K562 (cell line): ENCODE results near the gene UQCRHL. TPM values are rescaled to one million over a fixed set of nuclear protein-coding genes. Genes with fewer than 3 reads are reported as not detected.

Experiments
- ARID4B ChIP-seq: sonication (generic); formaldehyde crosslinking; IDR thresholded peaks from 2 replicates; pipeline ENCODE4 v1.8.0; 2022; ENCODE audit warnings: mild to moderate bottlenecking, missing genetic modification reagents
- ATF3 ChIP-seq, 2 experiments: fragments of 450-650 bp in 1 of 2; sonication (generic) in 1 of 2; formaldehyde crosslinking in 1 of 2; IDR thresholded peaks in 1 of 2; conservative IDR thresholded peaks in 1 of 2; 2 replicates each; pipeline versions ENCODE4 v1.6.1 to v1.8.1; 2016 to 2023; ENCODE audit warnings: mild to moderate bottlenecking in 2 of 2, moderate library complexity in 2 of 2, inconsistent platforms in 1 of 2, missing genetic modification reagents in 1 of 2
- CBX3 ChIP-seq, 2 experiments: IDR thresholded peaks; 1 replicate in 1 of 2; 2 replicates in 1 of 2; pipeline ENCODE4 v1.6.1; 2012; ENCODE audit warnings: inconsistent platforms in 2 of 2, low read length in 2 of 2, borderline replicate concordance in 1 of 2, control low read depth in 1 of 2
- MXD1 ChIP-seq: fragments of 250-450 bp; sonication (Bioruptor Pico); IDR thresholded peaks from 2 replicates; pipeline ENCODE4 v1.8.0; 2021; ENCODE audit warnings: borderline replicate concordance, mild to moderate bottlenecking, moderate library complexity; ENCODE audit not compliant: poor library complexity, severe bottlenecking
- NFYB ChIP-seq: IDR thresholded peaks from 2 replicates; pipeline ENCODE4 v1.6.1; 2011; ENCODE audit warnings: mild to moderate bottlenecking, moderate library complexity; ENCODE audit not compliant: insufficient read length; ENCODE audit errors: extremely low read depth
- ZBTB40 ChIP-seq, 2 experiments: fragments of 450-650 bp in 1 of 2; sonication (generic) in 1 of 2; formaldehyde crosslinking in 1 of 2; IDR thresholded peaks; 2 replicates each; pipeline versions ENCODE4 v1.7.1 to v1.9.0; 2016 to 2022; ENCODE audit warnings: inconsistent platforms in 1 of 2, mild to moderate bottlenecking in 1 of 2, missing genetic modification reagents in 1 of 2
- ZBTB9 ChIP-seq: fragments of 450-650 bp; formaldehyde crosslinking; IDR thresholded peaks from 2 replicates; pipeline ENCODE4 v1.4.0; 2020; ENCODE audit warnings: mild to moderate bottlenecking, moderate library complexity
- ZFP36 ChIP-seq: fragments of 150-350 bp; IDR thresholded peaks from 2 replicates; pipeline ENCODE4 v1.6.1; 2018; ENCODE audit warnings: low read length, low read depth; ENCODE audit not compliant: partially characterized antibody
- polyA plus RNA-seq, 8 experiments: library from polyadenylated mRNA; depleted of rRNA in 4 of 8; stranded (reverse) in 5 of 8; unstranded in 3 of 8; fragments of >200 nt; fragmentation: Nextera tagmentation in 2 of 8; fragmentation: Illumina TruSeq in 1 of 8; extraction: Ambion mirVana in 2 of 8; extraction: Trizol in 1 of 8; gene quantifications; 2 replicates each; pipeline versions ENCODE4 v1.2.1 to v1.2.3, GENCODE V29; 2011 to 2014; ENCODE audit warnings: inconsistent platforms in 1 of 8, missing spikeins in 1 of 8
- total RNA-seq, 7 experiments: library from RNA; depleted of rRNA in 6 of 7; stranded (reverse); fragments of >200 nt in 6 of 7; fragmentation: Illumina TruSeq in 2 of 7; extraction: Trizol in 2 of 7; gene quantifications; 2 replicates each; pipeline versions ENCODE4 v1.2.1 to v1.2.3, GENCODE V29; 2011 to 2021; ENCODE audit warnings: low replicate concordance in 1 of 7

UQCRHL gene
- total and polyA plus RNA-seq, 9 of the 15 experiments (the other 6 are each of a cell fraction or from before 2014, with no cell fraction given) = 5.1 to 41.3 (median 21.8) TPM

- TF ChIP-seq ZBTB40 (IDR thresholded peaks at IDR 0.05) (peak; percentile 13; the same call in 1 of the 2 replicates), ZBTB40 (CRISPR knock-in tag; IDR thresholded peaks at IDR 0.05) (no peak), NFYB (no peak), ZFP36 (no peak), ATF3 (IDR thresholded peaks at IDR 0.05) (no peak), ATF3 (CRISPR knock-in tag; conservative IDR thresholded peaks at IDR 0.05) (0 out of 2 replicates have a peak, but pooled peaks have one; percentile 10), ZBTB9 (CRISPR knock-in tag) (no peak), MXD1 (CRISPR knock-in tag) (no peak), CBX3 (IDR thresholded peaks at IDR 0.05; ENCODE audit: borderline replicate concordance in 1 of 2, low read length in 2 of 2) (no peak; a peak in 1 of 3 replicates), ARID4B (CRISPR knock-in tag) (peak; percentile 76; the same call in 1 of the 2 replicates)
Observed at GRCh38 chr1:15849775-15850324, 42.4 kb upstream of the UQCRHL start (continued).
